Keratinocyte (primary cell): ENCODE data around the gene TRIM67.

Experiments used
- EZH2 ChIP-seq: IDR thresholded peaks from one replicate; pipeline ENCODE4 v1.6.1; 2012; ENCODE audit warnings: inconsistent platforms, mild to moderate bottlenecking, low read length, moderate library complexity
- TF ChIP-seq, protein P1 (sequence below), 3 experiments: IDR thresholded peaks in 1 of 3; conservative IDR thresholded peaks in 1 of 3; optimal IDR thresholded peaks in 1 of 3; 2 replicates in 2 of 3; 3 replicates in 1 of 3; pipeline versions ENCODE3 to v1.5.1; 2011; ENCODE audit warnings: low read length in 3 of 3, mild to moderate bottlenecking in 3 of 3, moderate library complexity in 2 of 3, control low read depth in 1 of 3, inconsistent platforms in 1 of 3; ENCODE audit not compliant: insufficient read depth in 2 of 3; ENCODE audit errors: extremely low read depth in 1 of 3

DNA sequence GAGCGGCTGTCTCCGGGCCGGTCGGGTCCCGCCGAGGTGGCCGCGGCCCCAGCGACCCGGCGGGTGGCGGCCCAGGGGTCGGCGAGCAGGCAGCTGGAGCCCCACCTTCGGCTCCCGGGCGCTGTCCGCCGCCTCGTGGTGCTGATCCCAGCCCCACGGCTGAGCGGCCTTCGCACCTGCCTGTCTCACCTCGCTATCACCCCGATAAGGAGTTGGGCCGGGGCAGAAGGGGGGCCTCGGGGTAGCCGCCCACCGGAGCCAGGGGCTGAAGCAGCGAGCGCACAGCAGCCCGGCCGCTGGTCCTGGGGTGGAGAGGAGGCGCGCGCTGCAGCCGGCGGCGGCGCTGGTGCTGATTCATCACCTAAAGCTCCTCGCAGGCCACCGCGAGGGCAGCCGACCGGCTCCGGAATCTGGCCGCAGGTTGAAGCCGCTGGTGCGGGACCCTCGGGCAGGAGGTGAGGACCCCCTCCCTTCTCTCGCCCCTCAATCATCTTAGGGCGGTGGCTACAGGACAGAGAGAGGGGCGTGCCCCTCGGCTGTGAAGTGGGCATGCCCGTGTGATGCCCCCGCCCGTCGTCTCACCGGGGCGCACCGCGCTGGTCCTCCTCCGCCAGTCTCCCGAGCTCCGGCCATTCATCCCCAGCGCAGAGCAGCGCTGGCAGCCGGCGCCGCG, 575 bp downstream of the TRIM67 start:
- no peak for TF ChIP-seq EZH2
- TF ChIP-seq, protein P1, sequence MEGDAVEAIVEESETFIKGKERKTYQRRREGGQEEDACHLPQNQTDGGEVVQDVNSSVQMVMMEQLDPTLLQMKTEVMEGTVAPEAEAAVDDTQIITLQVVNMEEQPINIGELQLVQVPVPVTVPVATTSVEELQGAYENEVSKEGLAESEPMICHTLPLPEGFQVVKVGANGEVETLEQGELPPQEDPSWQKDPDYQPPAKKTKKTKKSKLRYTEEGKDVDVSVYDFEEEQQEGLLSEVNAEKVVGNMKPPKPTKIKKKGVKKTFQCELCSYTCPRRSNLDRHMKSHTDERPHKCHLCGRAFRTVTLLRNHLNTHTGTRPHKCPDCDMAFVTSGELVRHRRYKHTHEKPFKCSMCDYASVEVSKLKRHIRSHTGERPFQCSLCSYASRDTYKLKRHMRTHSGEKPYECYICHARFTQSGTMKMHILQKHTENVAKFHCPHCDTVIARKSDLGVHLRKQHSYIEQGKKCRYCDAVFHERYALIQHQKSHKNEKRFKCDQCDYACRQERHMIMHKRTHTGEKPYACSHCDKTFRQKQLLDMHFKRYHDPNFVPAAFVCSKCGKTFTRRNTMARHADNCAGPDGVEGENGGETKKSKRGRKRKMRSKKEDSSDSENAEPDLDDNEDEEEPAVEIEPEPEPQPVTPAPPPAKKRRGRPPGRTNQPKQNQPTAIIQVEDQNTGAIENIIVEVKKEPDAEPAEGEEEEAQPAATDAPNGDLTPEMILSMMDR (optimal IDR thresholded peaks at IDR 0.05 in 1 of 3, IDR thresholded peaks at IDR 0.05 in 1 of 3, conservative IDR thresholded peaks at IDR 0.05 in 1 of 3; ENCODE audit: extremely low read depth in 1 of 3, insufficient read depth in 2 of 3, low read length in 3 of 3): no peak
